ENCODE measurements around the gene NEK7.
"Not testable (repeated sequence)": the region's sequence is repeated elsewhere in the genome, so short reads cannot be mapped to it uniquely, and the experiment has no call there.

NEK7 gene

GRCh38 chr1:198123133-198123532 lies 33.7 kb upstream of the NEK7 start:
- Histone ChIP-seq H3K9me3 (ENCODE audit: control insufficient read depth, low read depth, low read length) (no peaks in the 10 kb centered on the region), H3K27ac (ENCODE audit: low read length) (no peak overlapping the region), H3K4me3 (ENCODE audit: low read length) (no peak overlapping the region), H3K36me3 (ENCODE audit: control insufficient read depth, low read depth, low read length) (no peaks in the 10 kb centered on the region), H3K9ac (ENCODE audit: low read length) (no peak overlapping the region), H3K4me1 (ENCODE audit: control insufficient read depth, low read depth, low read length) (no peaks in the 10 kb centered on the region), H3K27me3 (ENCODE audit: control insufficient read depth, insufficient read depth, low read length) (no peaks in the 10 kb centered on the region)

GRCh38 chr1:198124673-198125072 lies 32.1 kb upstream of the NEK7 start:
- Histone ChIP-seq H3K4me3 (ENCODE audit: low read length) (no peak overlapping the region), H3K9ac (ENCODE audit: low read length) (no peak overlapping the region), H3K4me1 (ENCODE audit: control insufficient read depth, low read depth, low read length) (no peaks in the 10 kb centered on the region), H3K27ac (ENCODE audit: low read length) (no peak overlapping the region), H3K27me3 (ENCODE audit: control insufficient read depth, insufficient read depth, low read length) (no peaks in the 10 kb centered on the region), H3K9me3 (ENCODE audit: control insufficient read depth, low read depth, low read length) (no peaks in the 10 kb centered on the region), H3K36me3 (ENCODE audit: control insufficient read depth, low read depth, low read length) (no peaks in the 10 kb centered on the region)

GRCh38 chr1:198125995-198126735 lies 30.6 kb upstream of the NEK7 start:
- H3K9ac ChIP-seq (ENCODE audit: low read length), result no peak overlapping the region
- H3K4me1 ChIP-seq (ENCODE audit: control insufficient read depth, low read depth, low read length), result no peaks in the 10 kb centered on the region
- H3K9me3 ChIP-seq (ENCODE audit: control insufficient read depth, low read depth, low read length), result no peaks in the 10 kb centered on the region
- H3K27me3 ChIP-seq (ENCODE audit: control insufficient read depth, insufficient read depth, low read length), result no peaks in the 10 kb centered on the region
- H3K4me3 ChIP-seq (ENCODE audit: low read length), result no peak overlapping the region
- H3K36me3 ChIP-seq (ENCODE audit: control insufficient read depth, low read depth, low read length), result no peaks in the 10 kb centered on the region
- no peak overlapping the region for H3K27ac ChIP-seq (ENCODE audit: low read length)

GRCh38 chr1:198128533-198128932 lies 28.3 kb upstream of the NEK7 start:
- Histone ChIP-seq H3K27me3 (ENCODE audit: control insufficient read depth, insufficient read depth, low read length) (no peaks in the 10 kb centered on the region), H3K9me3 (ENCODE audit: control insufficient read depth, low read depth, low read length) (no peaks in the 10 kb centered on the region), H3K4me1 (ENCODE audit: control insufficient read depth, low read depth, low read length) (no peaks in the 10 kb centered on the region), H3K9ac (ENCODE audit: low read length) (no peak overlapping the region), H3K36me3 (ENCODE audit: control insufficient read depth, low read depth, low read length) (no peaks in the 10 kb centered on the region), H3K4me3 (ENCODE audit: low read length) (no peak overlapping the region), H3K27ac (ENCODE audit: low read length) (no peak overlapping the region)

GRCh38 chr1:198130053-198130452 lies 26.7 kb upstream of the NEK7 start:
- not testable (repeated sequence) for H3K36me3 ChIP-seq (ENCODE audit: control insufficient read depth, low read depth, low read length); H3K4me1 ChIP-seq (ENCODE audit: control insufficient read depth, low read depth, low read length); H3K27me3 ChIP-seq (ENCODE audit: control insufficient read depth, insufficient read depth, low read length); H3K4me3 ChIP-seq (ENCODE audit: low read length); H3K27ac ChIP-seq (ENCODE audit: low read length); H3K9me3 ChIP-seq (ENCODE audit: control insufficient read depth, low read depth, low read length); H3K9ac ChIP-seq (ENCODE audit: low read length)

- no peaks in the 10 kb centered on the region for H3K27me3 ChIP-seq (ENCODE audit: control insufficient read depth, insufficient read depth, low read length)
- no peak overlapping the region for H3K9ac ChIP-seq (ENCODE audit: low read length)
- no peaks in the 10 kb centered on the region for H3K4me1 ChIP-seq (ENCODE audit: control insufficient read depth, low read depth, low read length)
- no peaks in the 10 kb centered on the region for H3K36me3 ChIP-seq (ENCODE audit: control insufficient read depth, low read depth, low read length)
- no peak overlapping the region for H3K27ac ChIP-seq (ENCODE audit: low read length)
- no peak overlapping the region for H3K4me3 ChIP-seq (ENCODE audit: low read length)
- H3K9me3 ChIP-seq (ENCODE audit: control insufficient read depth, low read depth, low read length), result no peaks in the 10 kb centered on the region
Measured at GRCh38 chr1:198132060-198132781, 24.6 kb upstream of the NEK7 start.

- H3K36me3 ChIP-seq (ENCODE audit: control insufficient read depth, low read depth, low read length), result no peaks in the 10 kb centered on the region
- no peaks in the 10 kb centered on the region for H3K9me3 ChIP-seq (ENCODE audit: control insufficient read depth, low read depth, low read length)
- no peak overlapping the region for H3K27ac ChIP-seq (ENCODE audit: low read length)
- no peak overlapping the region for H3K9ac ChIP-seq (ENCODE audit: low read length)
- no peak overlapping the region for H3K4me3 ChIP-seq (ENCODE audit: low read length)
- no peaks in the 10 kb centered on the region for H3K4me1 ChIP-seq (ENCODE audit: control insufficient read depth, low read depth, low read length)
- no peaks in the 10 kb centered on the region for H3K27me3 ChIP-seq (ENCODE audit: control insufficient read depth, insufficient read depth, low read length)
Measured at GRCh38 chr1:198134252-198134651, 22.5 kb upstream of the NEK7 start.

- Histone ChIP-seq H3K9me3 (ENCODE audit: control insufficient read depth, low read depth, low read length) (no peaks in the 10 kb centered on the region), H3K27me3 (ENCODE audit: control insufficient read depth, insufficient read depth, low read length) (no peaks in the 10 kb centered on the region), H3K27ac (ENCODE audit: low read length) (no peak overlapping the region), H3K4me1 (ENCODE audit: control insufficient read depth, low read depth, low read length) (no peaks in the 10 kb centered on the region), H3K36me3 (ENCODE audit: control insufficient read depth, low read depth, low read length) (no peaks in the 10 kb centered on the region), H3K9ac (ENCODE audit: low read length) (no peak overlapping the region), H3K4me3 (ENCODE audit: low read length) (no peak overlapping the region)
Measured at GRCh38 chr1:198135366-198135765, 21.4 kb upstream of the NEK7 start.

- no peaks in the 10 kb centered on the region for H3K9me3 ChIP-seq (ENCODE audit: control insufficient read depth, low read depth, low read length)
Measured at GRCh38 chr1:198141668-198142351, 15.0 kb upstream of the NEK7 start.

GRCh38 chr1:198143797-198144196 lies 13.0 kb upstream of the NEK7 start:
- no peaks in the 10 kb centered on the region for H3K4me1 ChIP-seq (ENCODE audit: control insufficient read depth, low read depth, low read length)
- no peaks in the 10 kb centered on the region for H3K27me3 ChIP-seq (ENCODE audit: control insufficient read depth, insufficient read depth, low read length)
- H3K36me3 ChIP-seq (ENCODE audit: control insufficient read depth, low read depth, low read length), result no peaks in the 10 kb centered on the region
- no peak overlapping the region for H3K27ac ChIP-seq (ENCODE audit: low read length)
- no peaks in the 10 kb centered on the region for H3K9me3 ChIP-seq (ENCODE audit: control insufficient read depth, low read depth, low read length)
- no peak overlapping the region for H3K4me3 ChIP-seq (ENCODE audit: low read length)
- H3K9ac ChIP-seq (ENCODE audit: low read length), result no peak overlapping the region

More at GRCh38 chr1:198141668-198142351, 15.0 kb upstream of the NEK7 start:
- Histone ChIP-seq H3K36me3 (ENCODE audit: control insufficient read depth, low read depth, low read length) (no peaks in the 10 kb centered on the region), H3K27me3 (ENCODE audit: control insufficient read depth, insufficient read depth, low read length) (no peaks in the 10 kb centered on the region), H3K4me1 (ENCODE audit: control insufficient read depth, low read depth, low read length) (no peaks in the 10 kb centered on the region), H3K4me3 (ENCODE audit: low read length) (no peak overlapping the region), H3K27ac (ENCODE audit: low read length) (no peak overlapping the region), H3K9ac (ENCODE audit: low read length) (no peak overlapping the region)

- no peaks in the 10 kb centered on the region for H3K27me3 ChIP-seq (ENCODE audit: control insufficient read depth, insufficient read depth, low read length)
- H3K4me1 ChIP-seq (ENCODE audit: control insufficient read depth, low read depth, low read length), result no peaks in the 10 kb centered on the region
- H3K36me3 ChIP-seq (ENCODE audit: control insufficient read depth, low read depth, low read length), result no peaks in the 10 kb centered on the region
- H3K27ac ChIP-seq (ENCODE audit: low read length), result no peak overlapping the region
- H3K4me3 ChIP-seq (ENCODE audit: low read length), result no peak overlapping the region
- no peaks in the 10 kb centered on the region for H3K9me3 ChIP-seq (ENCODE audit: control insufficient read depth, low read depth, low read length)
- no peak overlapping the region for H3K9ac ChIP-seq (ENCODE audit: low read length)
Measured at GRCh38 chr1:198147216-198147615, 9.6 kb upstream of the NEK7 start.

All from iPS-18a (cell line).